ENCODE results near the gene UBE2L3. TPM values are rescaled to one million over a fixed set of nuclear protein-coding genes. Genes with fewer than 3 reads are reported as not detected.
"Not testable (repeated sequence)": the region's sequence is repeated elsewhere in the genome, so short reads cannot be mapped to it uniquely, and the experiment has no call there.

UBE2L3 gene
- total and polyA plus RNA-seq, 2 of the 8 experiments (the other 6 are each of a cell fraction or from before 2014, with no cell fraction given): 63.5 to 90.0 TPM

DNA sequence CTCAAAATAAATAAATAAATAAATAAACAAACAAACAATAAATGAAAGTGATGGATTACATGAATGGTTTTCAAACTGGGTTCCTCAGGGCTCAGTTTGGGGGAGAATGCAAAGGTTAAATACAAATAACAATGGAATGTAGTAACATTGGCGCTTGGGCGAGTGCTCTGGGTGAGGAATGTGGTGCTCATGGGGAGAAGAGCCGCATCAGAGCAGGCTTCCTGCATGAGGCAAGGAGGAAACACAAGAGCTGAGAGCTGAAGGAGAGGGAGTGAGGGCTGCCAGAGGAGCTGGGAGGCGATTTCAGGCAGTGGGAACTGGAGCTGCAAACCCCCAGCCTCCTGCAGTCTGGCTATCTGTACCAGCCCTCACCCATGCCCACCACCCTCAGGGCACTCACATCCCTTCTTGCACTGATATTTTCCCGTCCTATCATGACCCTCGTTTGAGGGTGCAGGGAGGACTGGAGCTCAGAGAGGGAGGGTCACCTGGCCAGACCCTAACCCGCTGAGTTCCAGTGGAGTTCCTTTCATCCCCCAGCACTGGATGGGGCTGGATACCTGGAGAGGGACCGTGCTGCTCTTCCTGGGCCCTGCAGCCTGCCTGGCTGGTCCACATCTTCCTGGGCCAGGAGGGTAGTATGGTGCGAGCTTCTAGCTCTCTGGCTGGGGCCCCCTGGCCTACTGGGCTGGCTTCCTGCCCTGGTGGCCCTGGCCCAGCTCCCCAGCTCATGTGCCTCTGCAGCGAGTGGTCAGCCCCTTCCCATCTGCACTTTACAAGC is 8.0 kb upstream of the UBE2L3 start:
- H3K14ac ChIP-seq (ENCODE audit: insufficient read length); H3K4ac ChIP-seq (replicated peaks; ENCODE audit: insufficient read length, low read depth, low read length); CTCF ChIA-PET (ENCODE audit: partially characterized antibody); H3K4me1 ChIP-seq (replicated peaks in 1 of 4; ENCODE audit: control insufficient read depth in 3 of 4, insufficient read depth in 4 of 4, low read length in 3 of 4); H2BK15ac ChIP-seq (ENCODE audit: low read length); FAIRE-seq; H3K23ac ChIP-seq (ENCODE audit: insufficient read length); H3K56ac ChIP-seq (replicated peaks; ENCODE audit: insufficient read length, low read depth, low read length); H3K79me2 ChIP-seq (ENCODE audit: control insufficient read depth in 1 of 2, insufficient read depth in 2 of 2, low read length in 2 of 2); DNase-seq (ENCODE audit: low read depth in 1 of 2, low spot score in 2 of 2); H2BK120ac ChIP-seq (replicated peaks; ENCODE audit: low read depth, low read length); H3K27me3 ChIP-seq (replicated peaks in 1 of 4; ENCODE audit: control insufficient read depth in 3 of 4, extremely low read depth in 1 of 4, insufficient read depth in 3 of 4, low read length in 3 of 4); H3K36me3 ChIP-seq (ENCODE audit: control insufficient read depth in 2 of 4, insufficient read depth in 4 of 4, low read length in 3 of 4); H4K20me1 ChIP-seq (replicated peaks in 1 of 2; ENCODE audit: control insufficient read depth in 1 of 2, insufficient read depth in 2 of 2, low read length in 2 of 2); H3K79me1 ChIP-seq (ENCODE audit: low read depth, low read length); H3K23me2 ChIP-seq (ENCODE audit: low read depth, low read length); H2AFZ ChIP-seq (ENCODE audit: low read length); H3K4me2 ChIP-seq (ENCODE audit: insufficient read depth in 1 of 2, low read depth in 2 of 2, low read length in 2 of 2); H4K91ac ChIP-seq (replicated peaks; ENCODE audit: insufficient read length, low read length); H4K8ac ChIP-seq (ENCODE audit: extremely low read depth, insufficient read depth, low read length); H3K9ac ChIP-seq (replicated peaks in 1 of 4; ENCODE audit: extremely low read depth in 1 of 4, low read depth in 3 of 4, low read length in 3 of 4); H2BK12ac ChIP-seq (ENCODE audit: low read depth, low read length); H3K18ac ChIP-seq (ENCODE audit: extremely low read depth, low read length); H2AK5ac ChIP-seq (ENCODE audit: low read depth, low read length); H2BK5ac ChIP-seq (ENCODE audit: low read depth, low read length); H3K27ac ChIP-seq (ENCODE audit: low read depth, low read length); H4K5ac ChIP-seq (ENCODE audit: insufficient read length, low read depth, low read length); H2BK20ac ChIP-seq (ENCODE audit: low read length); H3K9me3 ChIP-seq (ENCODE audit: insufficient read depth in 2 of 2, low read depth in 1 of 2, low read length in 1 of 2); H3K4me3 ChIP-seq (ENCODE audit: extremely low read depth in 1 of 4, insufficient read depth in 2 of 4, low read depth in 3 of 4, low read length in 4 of 4); POLR2A ChIA-PET (ENCODE audit: partially characterized antibody): not testable (repeated sequence)
- 86% methylated on average over 3 of the region's 10 CpGs; no CpG with 5 or more reads in 1 of the 2 experiments for WGBS, 2 experiments (ENCODE audit: extremely low coverage in 1 of 2, insufficient coverage in 1 of 2, insufficient read length in 1 of 2, insufficient replicate concordance in 2 of 2, low coverage in 1 of 2, low lambda C conversion rate in 2 of 2, missing lambda C conversion rate in 1 of 2)

DNA sequence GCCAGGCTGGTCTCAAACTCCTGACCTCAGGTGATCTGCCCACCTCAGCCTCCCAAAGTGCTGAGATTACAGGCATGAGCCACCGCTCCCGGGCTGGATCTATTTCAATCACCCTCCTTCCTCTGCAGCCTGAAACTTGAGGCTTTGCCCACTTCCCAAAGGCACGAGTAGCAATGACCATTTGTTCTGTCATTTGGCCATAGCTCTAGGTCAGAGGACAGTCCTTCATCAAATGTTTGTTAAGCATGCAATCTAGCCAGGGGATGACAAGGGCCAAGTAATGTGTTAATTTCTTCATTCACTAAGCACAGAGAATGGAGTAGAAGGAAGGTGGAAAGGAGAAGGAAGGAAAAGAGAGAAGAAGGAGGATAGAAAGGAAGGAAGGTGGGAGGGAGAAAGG is 6.9 kb upstream of the UBE2L3 start:
- H2BK12ac ChIP-seq (ENCODE audit: low read depth, low read length); H3K79me1 ChIP-seq (ENCODE audit: low read depth, low read length); H2BK120ac ChIP-seq (replicated peaks; ENCODE audit: low read depth, low read length); H3K56ac ChIP-seq (replicated peaks; ENCODE audit: insufficient read length, low read depth, low read length); H4K91ac ChIP-seq (replicated peaks; ENCODE audit: insufficient read length, low read length); FAIRE-seq; H3K9me3 ChIP-seq (ENCODE audit: insufficient read depth in 2 of 2, low read depth in 1 of 2, low read length in 1 of 2); POLR2A ChIA-PET (ENCODE audit: partially characterized antibody); H3K9ac ChIP-seq (replicated peaks in 1 of 4; ENCODE audit: extremely low read depth in 1 of 4, low read depth in 3 of 4, low read length in 3 of 4); H2AK5ac ChIP-seq (ENCODE audit: low read depth, low read length); H4K20me1 ChIP-seq (replicated peaks in 1 of 2; ENCODE audit: control insufficient read depth in 1 of 2, insufficient read depth in 2 of 2, low read length in 2 of 2); H3K36me3 ChIP-seq (ENCODE audit: control insufficient read depth in 2 of 4, insufficient read depth in 4 of 4, low read length in 3 of 4); H3K4ac ChIP-seq (replicated peaks; ENCODE audit: insufficient read length, low read depth, low read length); H2BK15ac ChIP-seq (ENCODE audit: low read length); H4K8ac ChIP-seq (ENCODE audit: extremely low read depth, insufficient read depth, low read length); H3K18ac ChIP-seq (ENCODE audit: extremely low read depth, low read length); H3K4me3 ChIP-seq (ENCODE audit: extremely low read depth in 1 of 4, insufficient read depth in 2 of 4, low read depth in 3 of 4, low read length in 4 of 4); H3K23ac ChIP-seq (ENCODE audit: insufficient read length); H3K4me1 ChIP-seq (replicated peaks in 1 of 4; ENCODE audit: control insufficient read depth in 3 of 4, insufficient read depth in 4 of 4, low read length in 3 of 4); H3K27me3 ChIP-seq (replicated peaks in 1 of 4; ENCODE audit: control insufficient read depth in 3 of 4, extremely low read depth in 1 of 4, insufficient read depth in 3 of 4, low read length in 3 of 4); H2BK5ac ChIP-seq (ENCODE audit: low read depth, low read length); H3K14ac ChIP-seq (ENCODE audit: insufficient read length); H3K4me2 ChIP-seq (ENCODE audit: insufficient read depth in 1 of 2, low read depth in 2 of 2, low read length in 2 of 2); CTCF ChIA-PET (ENCODE audit: partially characterized antibody); H4K5ac ChIP-seq (ENCODE audit: insufficient read length, low read depth, low read length); H3K27ac ChIP-seq (ENCODE audit: low read depth, low read length); H2AFZ ChIP-seq (ENCODE audit: low read length); H3K23me2 ChIP-seq (ENCODE audit: low read depth, low read length); H2BK20ac ChIP-seq (ENCODE audit: low read length); H3K79me2 ChIP-seq (ENCODE audit: control insufficient read depth in 1 of 2, insufficient read depth in 2 of 2, low read length in 2 of 2); DNase-seq (ENCODE audit: low read depth in 1 of 2, low spot score in 2 of 2): not testable (repeated sequence)
- WGBS, 2 experiments (ENCODE audit: extremely low coverage in 1 of 2, insufficient coverage in 1 of 2, insufficient read length in 1 of 2, insufficient replicate concordance in 2 of 2, low coverage in 1 of 2, low lambda C conversion rate in 2 of 2, missing lambda C conversion rate in 1 of 2): 100% methylated on average over 1 of the region's 3 CpGs; no CpG with 5 or more reads in 1 of the 2 experiments
